Hematopoietic multipotent progenitor cell treated with erythropoietin and hydrocortisone succinate and interleukin-3 and kit ligand, for 15 days (in vitro differentiated cells): ENCODE results near the gene GBX1.

Experiments
- DNase-seq: peaks from one replicate; pipeline ENCODE4 v3.0.0-alpha.2; 2015; ENCODE audit warnings: low spot score

GBX1 gene

DNA sequence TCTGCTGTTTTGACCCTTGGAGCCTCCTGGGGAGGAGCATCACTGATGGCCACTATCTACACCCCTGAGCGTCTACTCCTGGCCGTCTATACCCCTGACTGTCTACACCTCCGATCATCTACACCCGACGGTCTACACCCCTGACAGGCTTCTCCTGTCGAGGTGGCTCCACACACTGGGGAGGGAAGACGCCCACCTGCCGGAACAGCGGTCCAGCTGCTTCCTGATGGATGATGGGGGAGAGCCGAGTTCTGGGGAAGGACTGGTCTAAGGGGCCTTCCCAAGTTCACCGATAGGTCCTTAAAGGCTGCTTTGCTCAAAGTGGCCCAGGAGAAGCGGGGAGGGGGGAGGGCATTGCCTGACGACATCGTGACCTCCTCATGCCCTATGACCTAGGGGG is 39.4 kb downstream of the GBX1 start:
- no peak for DNase-seq

GRCh38 chr7:151126491-151127137 is 40.9 kb downstream of the GBX1 start:
- no peak for DNase-seq

DNA sequence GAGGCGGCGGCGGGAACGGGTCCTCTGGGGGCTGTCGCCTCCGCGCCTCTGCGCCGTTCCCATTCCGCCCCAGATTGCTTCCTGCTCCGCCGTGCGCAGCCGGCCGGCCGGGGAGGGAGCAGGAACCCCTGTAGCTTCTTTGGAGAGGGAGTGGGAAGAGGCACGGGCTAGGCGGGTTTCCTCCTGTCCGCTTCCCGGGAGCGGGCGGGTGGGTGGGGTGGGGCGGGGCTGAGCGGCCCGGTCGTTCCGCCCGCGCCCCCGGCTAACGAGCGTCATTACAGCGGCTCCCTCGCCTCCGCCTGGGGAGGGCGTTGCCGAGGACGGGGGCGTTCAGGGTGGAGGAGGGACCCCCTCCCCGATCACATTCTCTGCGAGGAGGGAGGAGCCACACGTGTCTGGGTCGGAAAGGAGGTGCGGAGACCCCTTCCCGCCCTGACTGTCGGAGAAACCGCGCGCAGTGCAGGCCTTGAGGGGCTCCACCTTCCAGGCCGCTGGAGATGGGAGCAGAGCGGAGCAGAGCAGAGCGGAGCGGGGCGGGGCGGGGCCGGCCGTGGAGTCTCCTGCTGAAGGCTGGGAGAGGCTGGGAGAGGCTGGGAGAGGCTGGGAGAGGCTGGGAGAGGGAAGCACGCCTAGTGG is 41.5 kb downstream of the GBX1 start:
- no peak for DNase-seq

GRCh38 chr7:151125470-151125845 is 42.0 kb downstream of the GBX1 start:
- no peak for DNase-seq

DNA sequence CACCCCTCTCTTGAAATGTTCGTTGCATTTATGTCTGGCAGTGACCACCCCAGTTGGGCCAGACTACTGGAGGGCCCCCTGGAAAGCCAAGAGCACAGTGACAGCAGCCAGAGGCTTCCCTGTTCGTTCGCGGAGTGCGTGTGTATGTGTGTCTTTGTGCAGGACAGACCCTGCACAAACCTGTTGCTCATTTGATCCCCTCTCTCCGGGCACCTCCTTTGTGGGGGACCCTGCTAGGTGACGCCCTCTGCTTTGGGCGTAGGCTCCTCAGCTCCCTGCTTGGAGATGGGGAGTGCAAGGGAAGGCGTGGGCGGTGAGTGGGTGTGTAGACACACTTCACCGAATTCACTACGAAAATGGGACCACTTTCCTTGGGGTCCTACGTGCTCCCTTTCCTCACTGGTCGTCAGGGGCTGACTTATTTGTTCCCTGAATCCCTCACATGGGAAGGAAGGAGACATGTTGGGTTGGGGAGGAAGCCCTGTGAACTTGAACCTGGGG is 42.5 kb downstream of the GBX1 start:
- DNase-seq, result no peak

DNA sequence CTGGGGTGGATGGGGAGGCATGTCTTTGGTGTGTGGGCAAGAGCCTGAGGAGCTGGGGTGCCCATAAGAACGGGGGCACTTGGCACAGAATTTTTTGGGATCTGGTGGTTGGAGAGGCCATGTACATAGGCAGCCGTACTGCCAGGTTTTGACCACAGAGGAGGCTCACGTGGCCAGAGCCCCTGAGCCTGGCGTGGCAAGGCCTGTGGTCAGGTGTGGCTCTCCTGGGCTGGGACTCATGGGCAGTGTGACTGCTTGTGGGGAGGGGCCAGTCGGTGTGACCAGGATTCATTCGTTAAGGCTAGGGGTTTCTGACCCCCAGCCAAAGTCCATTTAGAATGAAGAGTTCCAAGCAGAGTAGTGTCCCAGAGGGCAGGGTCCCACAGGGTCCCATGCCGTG is 43.0 kb downstream of the GBX1 start:
- no peak for DNase-seq

DNA sequence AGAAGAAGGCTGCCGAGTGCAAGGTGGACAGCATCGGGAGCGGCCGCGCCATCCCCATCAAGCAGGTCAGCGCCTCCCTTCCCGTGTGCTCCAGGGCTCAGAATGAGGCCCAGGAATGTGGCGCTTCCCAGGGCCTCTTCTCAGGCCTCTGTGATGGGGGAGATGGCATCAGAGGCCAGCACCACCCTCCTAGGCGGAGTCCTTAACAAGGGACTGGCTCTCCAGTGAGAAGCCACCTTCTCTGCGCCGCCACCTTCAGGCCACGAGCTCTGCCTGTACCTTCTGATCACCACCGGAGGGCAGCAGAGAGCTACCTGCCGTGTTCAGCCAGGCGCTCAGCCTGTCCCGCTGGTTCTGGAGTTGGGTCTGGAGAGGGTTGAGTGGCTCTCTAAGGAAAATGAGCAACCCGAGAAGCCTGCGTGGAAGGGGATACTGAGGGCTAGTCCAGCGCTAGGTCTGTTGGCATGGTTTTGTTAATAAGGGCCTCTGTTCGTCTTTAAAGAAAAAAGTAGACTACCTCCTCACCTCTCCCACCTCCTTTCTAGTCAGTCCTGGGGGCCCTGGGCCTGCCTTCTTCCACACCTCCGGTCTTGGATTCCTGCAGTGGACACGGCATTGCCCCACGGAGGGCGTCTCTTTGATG is 43.6 kb downstream of the GBX1 start:
- peak; percentile 84 for DNase-seq

- DNase-seq, result no peak
Observed at GRCh38 chr7:151123158-151123821, 44.2 kb downstream of the GBX1 start.

GRCh38 chr7:151122796-151123157 is 44.7 kb downstream of the GBX1 start:
- DNase-seq, result no peak

GRCh38 chr7:151122276-151122675 is 45.2 kb downstream of the GBX1 start:
- no peak for DNase-seq

DNA sequence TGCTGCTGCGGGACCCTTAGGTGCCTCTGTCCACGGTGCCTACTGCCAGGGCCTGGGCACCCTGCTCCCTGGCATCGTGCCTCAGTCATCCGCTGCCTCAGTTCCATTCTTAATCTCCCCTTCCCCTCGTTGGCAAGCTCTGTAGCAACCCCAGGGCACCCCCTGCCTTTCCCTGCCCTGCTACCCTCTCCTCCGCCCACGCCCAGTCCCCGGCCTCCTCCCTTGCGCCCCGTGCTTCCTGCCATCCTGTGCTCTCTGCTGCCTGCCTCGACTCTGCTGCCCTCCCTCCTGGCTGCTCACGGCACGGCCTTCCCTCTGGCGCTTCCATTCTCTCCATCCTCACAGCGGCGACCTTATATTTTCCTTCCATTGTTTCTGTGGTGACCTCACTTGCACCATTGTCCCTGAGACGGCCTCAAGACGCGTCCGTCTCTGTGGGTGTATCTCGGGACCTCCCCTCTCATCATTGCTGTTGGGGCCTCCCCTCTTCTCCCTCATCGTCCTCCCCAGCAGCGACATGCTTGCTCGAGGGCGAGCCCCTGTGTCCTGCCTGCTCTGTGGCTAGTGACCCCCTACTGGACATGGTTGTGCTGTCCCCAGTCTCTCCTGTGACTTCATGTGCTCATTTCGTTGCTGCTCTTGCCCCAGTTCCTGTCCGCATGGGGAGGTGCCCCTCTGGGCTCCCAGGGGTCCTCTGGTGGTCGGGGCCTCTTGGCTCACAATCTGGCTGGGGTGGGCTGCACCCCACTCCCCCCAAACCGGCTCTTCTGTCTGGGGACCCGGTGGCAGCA is 45.9 kb downstream of the GBX1 start:
- no peak for DNase-seq

DNA sequence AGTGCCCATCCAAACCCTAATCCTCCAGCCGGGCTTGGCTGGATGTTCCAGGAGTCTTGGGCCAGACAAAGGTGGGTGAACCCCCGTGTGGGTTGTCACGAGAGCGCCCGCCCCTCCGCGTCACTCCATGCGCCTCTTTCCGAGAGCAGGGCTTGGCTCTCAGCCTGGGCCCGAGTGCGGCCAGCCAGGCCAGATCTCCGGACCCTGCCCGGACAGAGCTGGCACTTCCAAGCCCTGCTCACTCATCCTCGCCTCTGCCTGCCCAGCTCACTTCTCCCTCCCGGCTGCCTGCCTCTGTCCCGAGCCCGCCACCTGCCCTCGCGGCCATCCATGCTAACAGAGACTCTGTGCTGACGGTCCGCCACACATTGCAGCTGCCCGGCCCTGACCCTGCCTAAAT is 46.6 kb downstream of the GBX1 start:
- no peak for DNase-seq

DNA sequence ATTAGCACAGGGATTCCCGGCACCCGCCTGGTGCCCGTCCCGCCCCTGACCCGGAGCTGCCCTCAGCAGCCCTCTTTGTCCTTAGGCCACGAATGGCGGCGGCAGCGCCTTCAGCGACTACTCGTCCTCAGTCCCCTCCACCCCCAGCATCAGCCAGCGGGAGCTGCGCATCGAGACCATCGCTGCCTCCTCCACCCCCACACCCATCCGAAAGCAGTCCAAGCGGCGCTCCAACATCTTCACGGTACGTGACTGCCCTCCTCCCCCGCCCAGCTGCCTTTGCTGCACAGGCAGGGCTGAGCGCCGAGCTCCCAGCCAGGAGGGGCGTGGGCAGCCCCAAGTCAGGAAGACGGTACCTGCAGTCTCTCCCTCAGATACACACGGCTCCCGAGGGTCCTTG is 47.6 kb downstream of the GBX1 start:
- DNase-seq, result no peak

DNA sequence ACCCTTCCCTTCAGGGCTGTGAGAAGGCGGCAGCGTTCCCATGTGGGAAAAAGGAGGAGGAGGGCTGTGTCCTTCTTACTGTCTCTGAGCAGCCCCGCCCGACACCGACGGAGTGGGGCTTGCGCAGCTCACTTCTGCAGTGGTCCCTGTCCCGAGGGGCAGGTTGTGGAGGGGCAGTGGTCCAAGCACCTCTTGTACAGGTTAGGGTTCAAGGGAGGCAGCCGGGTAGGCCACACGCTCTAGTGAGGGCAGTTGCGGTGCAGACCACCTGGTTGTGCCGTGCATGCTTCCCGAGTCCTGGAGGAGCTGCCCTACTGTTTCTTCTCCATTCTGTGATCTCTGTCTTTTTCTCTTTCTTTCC is 48.5 kb downstream of the GBX1 start:
- no peak for DNase-seq

DNA sequence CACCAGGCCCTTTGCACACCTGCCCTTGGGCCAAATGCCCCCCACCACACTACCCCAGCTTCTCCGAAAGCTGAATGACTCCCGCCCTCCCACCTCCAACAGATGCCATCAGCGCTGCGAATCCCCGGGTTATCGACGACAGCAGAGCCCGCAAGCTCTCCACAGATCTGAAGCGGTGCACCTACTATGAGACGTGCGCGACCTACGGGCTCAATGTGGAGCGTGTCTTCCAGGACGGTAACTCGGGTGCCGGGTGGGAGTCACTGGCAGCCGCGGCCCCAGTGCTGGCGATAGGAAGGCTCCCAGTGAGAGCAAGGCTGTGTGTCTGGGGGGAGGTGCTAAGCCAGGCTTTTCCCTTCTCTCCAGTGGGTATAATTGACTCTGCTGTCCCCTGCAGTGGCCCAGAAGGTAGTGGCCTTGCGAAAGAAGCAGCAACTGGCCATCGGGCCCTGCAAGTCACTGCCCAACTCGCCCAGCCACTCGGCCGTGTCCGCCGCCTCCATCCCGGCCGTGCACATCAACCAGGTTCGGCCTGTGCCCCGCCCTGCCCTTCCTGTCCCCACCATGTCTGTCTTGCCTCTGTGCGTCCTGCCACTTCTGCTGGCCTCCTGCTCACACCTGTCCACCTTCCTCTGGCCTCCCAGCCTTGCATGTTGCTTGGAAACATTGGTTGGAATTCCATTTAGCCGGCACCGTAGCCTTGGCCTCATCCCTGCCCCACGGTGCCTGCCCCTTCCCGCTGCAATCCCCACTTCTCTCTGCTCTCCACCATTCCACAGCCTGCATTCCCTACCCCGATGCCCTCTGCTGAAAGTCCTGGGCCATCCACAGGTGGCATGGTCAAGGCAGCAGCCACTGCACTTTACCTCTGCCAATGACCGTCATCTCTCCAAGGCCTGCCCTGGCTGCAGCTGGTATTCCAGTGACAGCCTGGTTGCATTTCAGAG is 49.1 kb downstream of the GBX1 start:
- DNase-seq, result no peak

DNA sequence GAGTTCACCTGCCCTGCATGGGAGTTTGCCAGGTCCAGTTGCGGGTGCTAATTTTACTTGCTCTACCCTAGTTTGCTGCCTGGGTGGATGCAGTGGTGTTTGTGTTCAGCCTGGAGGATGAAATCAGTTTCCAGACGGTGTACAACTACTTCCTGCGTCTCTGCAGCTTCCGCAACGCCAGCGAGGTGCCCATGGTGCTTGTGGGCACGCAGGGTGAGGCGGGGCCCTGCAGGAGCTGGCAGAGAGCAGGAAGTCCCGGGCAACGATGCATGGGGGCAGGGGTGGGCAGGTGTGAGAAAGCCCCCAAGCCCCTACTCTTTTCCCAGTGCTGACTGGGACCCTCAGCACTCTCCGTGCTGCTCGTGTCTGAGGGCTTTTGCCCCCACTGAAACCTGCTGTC is 49.9 kb downstream of the GBX1 start:
- DNase-seq, result no peak

GRCh38 chr7:151116603-151117440 is 50.7 kb downstream of the GBX1 start:
- DNase-seq, result no peak

DNA sequence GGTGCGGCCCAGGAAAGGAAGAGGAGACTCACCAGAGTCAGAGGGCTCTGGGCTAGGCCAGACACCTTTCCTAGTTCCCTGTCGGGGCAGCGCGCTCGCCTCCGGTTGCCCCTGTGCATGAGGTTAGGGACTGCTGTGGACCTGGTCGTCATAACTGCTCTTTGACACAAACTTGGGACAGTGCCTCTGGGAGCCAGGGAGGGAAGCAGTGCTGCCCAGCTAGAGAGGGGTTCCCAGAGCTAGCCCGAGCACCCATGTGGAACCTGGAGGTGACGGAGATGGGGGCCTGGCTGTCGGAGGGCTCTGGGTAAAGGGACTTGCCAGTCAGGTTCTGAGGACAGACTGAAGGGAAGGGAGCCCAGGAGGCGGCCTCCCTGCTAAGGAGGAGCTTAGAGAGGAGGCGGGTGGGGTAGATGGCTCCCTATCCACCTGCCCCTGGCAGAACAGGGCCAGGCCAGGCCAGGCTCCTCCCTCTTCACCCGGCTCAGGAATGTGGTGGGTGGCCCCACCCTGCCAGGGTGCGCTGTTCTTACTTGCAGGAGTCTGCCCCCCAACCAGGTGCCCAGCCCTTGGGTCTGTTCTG is 51.6 kb downstream of the GBX1 start:
- DNase-seq, result no peak

- no peak for DNase-seq
Observed at GRCh38 chr7:151115121-151115835, 52.2 kb downstream of the GBX1 start.
